Activated CD8-positive, alpha-beta T cell treated with anti-CD3 and anti-CD28 coated beads for 36 hours (primary cell): ENCODE data around the gene DTX3L. TPM values are rescaled to one million over a fixed set of nuclear protein-coding genes. Genes with fewer than 3 reads are reported as not detected.

Source experiments
- ATAC-seq: fragments of 200-7000 bp; cut with Tn5 transposase; one replicate; pipeline ENCODE4 v1.10.0; 2021; ENCODE audit warnings: mild to moderate bottlenecking, moderate library complexity
- CTCF ChIA-PET: fragments of 350-600 bp; sonication (Branson Sonifier 250); formaldehyde crosslinking; loops from one replicate; lab custom pipeline; 2021; ENCODE audit warnings: antibody characterized with exemption; lab: Charles Lee
- POLR2A ChIA-PET: fragments of 350-600 bp; sonication (Branson Sonifier 250); formaldehyde crosslinking; loops from one replicate; lab custom pipeline; 2021; ENCODE audit warnings: antibody characterized with exemption; lab: Charles Lee
- DNase-seq: peaks from one replicate; pipeline ENCODE4 v3.0.0-alpha.2; 2020
- H3K27ac Mint-ChIP-seq: one replicate; pipeline ENCODE4 v1.8.0; 2021; ENCODE audit warnings: mild to moderate bottlenecking, mixed read lengths
- H3K27me3 Mint-ChIP-seq: one replicate; pipeline ENCODE4 v1.8.0; 2021; ENCODE audit warnings: mixed read lengths
- H3K36me3 Mint-ChIP-seq: one replicate; pipeline ENCODE4 v1.8.0; 2021; ENCODE audit warnings: low read depth, mixed read lengths
- H3K4me1 Mint-ChIP-seq: one replicate; pipeline ENCODE4 v1.8.0; 2021; ENCODE audit warnings: low read depth, mixed read lengths
- H3K4me3 Mint-ChIP-seq: one replicate; pipeline ENCODE4 v1.8.0; 2021; ENCODE audit warnings: mild to moderate bottlenecking, moderate library complexity, mixed read lengths
- H3K9me3 Mint-ChIP-seq: one replicate; pipeline ENCODE4 v1.8.0; 2021; ENCODE audit warnings: mixed read lengths
- CTCF ChIP-seq: fragments of 200-600 bp; IDR thresholded peaks from one replicate; pipeline ENCODE4 v1.8.0; 2022; ENCODE audit warnings: antibody characterized with exemption, mild to moderate bottlenecking
- intact Hi-C: fragments of 100-400 bp; cut with micrococcal nuclease; formaldehyde crosslinking; loops from one replicate; pipeline ENCODE4 v1.10.0; 2022
- total RNA-seq, 2 experiments: library from RNA; stranded (reverse); gene quantifications; one replicate each; pipeline ENCODE4 v1.2.3, GENCODE V29; 2021

DTX3L gene
- total RNA-seq, 2 experiments from 2014 or later = 22.1 to 25.9 TPM

- Mint-ChIP-seq H3K4me3 (no peak overlapping the region), H3K9me3 (no peaks in the 10 kb centered on the region), H3K27me3 (no peaks in the 10 kb centered on the region), H3K4me1 (peaks cover 10% of the 10 kb centered on the region), H3K27ac (no peak overlapping the region), H3K36me3 (peaks cover 2% of the 10 kb centered on the region)
- DNase-seq (no peak), ATAC-seq (no peak)
- intact Hi-C loops = no loop called here
- CTCF ChIA-PET = no interaction called here
- TF ChIP-seq CTCF = no peak
- POLR2A ChIA-PET = interaction anchor here (1.0 kb wide), 1 partner anchor 22 kb away, joined by 3 read pairs; no protein-coding TSS in a partner anchor
Measured at GRCh38 chr3:122602011-122602710, 38.0 kb downstream of the DTX3L start.

- no peak for DNase-seq
- H3K4me3 Mint-ChIP-seq = no peak overlapping the region
- H3K9me3 Mint-ChIP-seq = no peaks in the 10 kb centered on the region
- intact Hi-C loops = no loop called here
- ATAC-seq = no peak
- no peak for TF ChIP-seq CTCF
- POLR2A ChIA-PET = interaction anchor here (1.3 kb wide), 1 partner anchor 26 kb away, joined by 3 read pairs; no protein-coding TSS in a partner anchor
- H3K4me1 Mint-ChIP-seq = peaks cover 10% of the 10 kb centered on the region
- CTCF ChIA-PET = interaction anchor here (0.9 kb wide), 1 partner anchor 24 kb away, joined by 3 read pairs; no protein-coding TSS in a partner anchor
- no peaks in the 10 kb centered on the region for H3K27me3 Mint-ChIP-seq
- H3K27ac Mint-ChIP-seq = no peak overlapping the region
- peaks cover 2% of the 10 kb centered on the region for H3K36me3 Mint-ChIP-seq
Measured at GRCh38 chr3:122603056-122603455, 38.9 kb downstream of the DTX3L start.

- DNase-seq (no peak), ATAC-seq (no peak)
- H3K27me3 Mint-ChIP-seq = no peaks in the 10 kb centered on the region
- no peak overlapping the region for H3K27ac Mint-ChIP-seq
- ChIA-PET POLR2A (no interaction called here), CTCF (no interaction called here)
- H3K36me3 Mint-ChIP-seq = peaks cover 17% of the 10 kb centered on the region
- peaks cover 7% of the 10 kb centered on the region for H3K9me3 Mint-ChIP-seq
- H3K4me3 Mint-ChIP-seq = no peak overlapping the region
- TF ChIP-seq CTCF = no peak
- intact Hi-C loops = no loop called here
- peaks cover 26% of the 10 kb centered on the region for H3K4me1 Mint-ChIP-seq
Measured at GRCh38 chr3:122606330-122606729, 42.2 kb downstream of the DTX3L start.

- H3K27ac Mint-ChIP-seq = peak overlapping the region; percentile 84
- H3K9me3 Mint-ChIP-seq = peaks cover 9% of the 10 kb centered on the region
- peaks cover 28% of the 10 kb centered on the region for H3K4me1 Mint-ChIP-seq
- TF ChIP-seq CTCF = no peak
- intact Hi-C loops = no loop called here
- POLR2A ChIA-PET = no interaction called here
- ATAC-seq = no peak
- H3K4me3 Mint-ChIP-seq = no peak overlapping the region
- H3K27me3 Mint-ChIP-seq = no peaks in the 10 kb centered on the region
- peaks cover 33% of the 10 kb centered on the region for H3K36me3 Mint-ChIP-seq
- no peak for DNase-seq
- CTCF ChIA-PET = no interaction called here
Measured at GRCh38 chr3:122608916-122609315, 44.8 kb downstream of the DTX3L start.
